WTC11 (cell line): ENCODE data around the gene MB. TPM values are rescaled to one million over a fixed set of nuclear protein-coding genes. Genes with fewer than 3 reads are reported as not detected.

Experiments
- ATAC-seq: fragments of 200-7000 bp; cut with Tn5 transposase; 2 replicates; pipeline ENCODE4 v1.10.0; 2021; ENCODE audit warnings: mild to moderate bottlenecking, moderate library complexity
- CTCF ChIA-PET: fragments of 300-600 bp; sonication (Branson Sonifier 250); formaldehyde crosslinking; loops from one replicate; lab custom pipeline; 2021; ENCODE audit warnings: antibody characterized with exemption; lab: Charles Lee
- POLR2A ChIA-PET: fragments of 350-600 bp; sonication (Branson Sonifier 250); formaldehyde crosslinking; loops from one replicate; lab custom pipeline; 2021; ENCODE audit warnings: antibody characterized with exemption; lab: Charles Lee
- DNase-seq: peaks from one replicate; pipeline ENCODE4 v3.0.0; 2021; ENCODE audit warnings: low spot score
- H3K27ac Mint-ChIP-seq: 2 replicates; pipeline ENCODE4 v1.8.0; 2021; ENCODE audit warnings: mixed read lengths
- H3K27me3 Mint-ChIP-seq: 2 replicates; pipeline ENCODE4 v1.8.0; 2021; ENCODE audit warnings: low read depth, mild to moderate bottlenecking, moderate library complexity, mixed read lengths
- H3K36me3 Mint-ChIP-seq: 2 replicates; pipeline ENCODE4 v1.8.0; 2021; ENCODE audit warnings: mixed read lengths
- H3K4me1 Mint-ChIP-seq: 2 replicates; pipeline ENCODE4 v1.8.0; 2022; ENCODE audit warnings: mixed read lengths
- H3K4me3 Mint-ChIP-seq: 2 replicates; pipeline ENCODE4 v1.8.0; 2021; ENCODE audit warnings: mild to moderate bottlenecking, moderate library complexity, mixed read lengths
- H3K9me3 Mint-ChIP-seq: 2 replicates; pipeline ENCODE4 v1.8.0; 2021; ENCODE audit warnings: mixed read lengths
- ATF6 ChIP-seq: sonication (generic); formaldehyde crosslinking; IDR thresholded peaks from 2 replicates; pipeline ENCODE4 v1.8.1; 2023; ENCODE audit warnings: mild to moderate bottlenecking, missing genetic modification reagents
- CREB1 ChIP-seq: sonication (generic); formaldehyde crosslinking; IDR thresholded peaks from 2 replicates; pipeline ENCODE4 v1.8.0; 2023; ENCODE audit warnings: mild to moderate bottlenecking, missing genetic modification reagents
- CTCF ChIP-seq: fragments of 200-600 bp; IDR thresholded peaks from 2 replicates; pipeline ENCODE4 v1.8.0; 2022; ENCODE audit warnings: antibody characterized with exemption
- ELF4 ChIP-seq: sonication (generic); formaldehyde crosslinking; IDR thresholded peaks from 2 replicates; pipeline ENCODE4 v1.8.1; 2022; ENCODE audit warnings: low read depth, mild to moderate bottlenecking, moderate library complexity, missing genetic modification reagents
- FOXP1 ChIP-seq: sonication (generic); formaldehyde crosslinking; IDR thresholded peaks from 2 replicates; pipeline ENCODE4 v1.8.0; 2022; ENCODE audit warnings: missing genetic modification reagents, mild to moderate bottlenecking, moderate library complexity, borderline replicate concordance
- GTF2I ChIP-seq: fragments of 250-450 bp; sonication (Bioruptor Pico); conservative IDR thresholded peaks from 2 replicates; pipeline ENCODE4 v1.4.0; 2021; ENCODE audit warnings: mild to moderate bottlenecking
- IRF1 ChIP-seq: sonication (generic); formaldehyde crosslinking; IDR thresholded peaks from 2 replicates; pipeline ENCODE4 v1.8.0; 2023; ENCODE audit warnings: missing genetic modification reagents
- IRF2 ChIP-seq: sonication (generic); formaldehyde crosslinking; IDR thresholded peaks from 2 replicates; pipeline ENCODE4 v1.8.0; 2022; ENCODE audit warnings: low read depth, missing genetic modification reagents, borderline replicate concordance
- MLX ChIP-seq: sonication (generic); formaldehyde crosslinking; IDR thresholded peaks from 2 replicates; pipeline ENCODE4 v1.8.1; 2023; ENCODE audit warnings: mild to moderate bottlenecking, missing genetic modification reagents, moderate library complexity
- NFATC4 ChIP-seq: fragments of 250-450 bp; sonication (Bioruptor Pico); IDR thresholded peaks from 2 replicates; pipeline ENCODE4 v1.9.0; 2021; ENCODE audit warnings: mild to moderate bottlenecking
- NR1H2 ChIP-seq: sonication (generic); formaldehyde crosslinking; IDR thresholded peaks from 2 replicates; pipeline ENCODE4 v1.9.0; 2021; ENCODE audit warnings: mild to moderate bottlenecking, moderate library complexity, missing genetic modification reagents
- NR3C1 ChIP-seq: sonication (generic); formaldehyde crosslinking; conservative IDR thresholded peaks from 2 replicates; pipeline ENCODE4 v1.8.1; 2023; ENCODE audit warnings: low read depth, mild to moderate bottlenecking, missing genetic modification reagents
- OVOL2 ChIP-seq: fragments of 250-450 bp; sonication (Bioruptor Pico); IDR thresholded peaks from 2 replicates; pipeline ENCODE4 v1.9.0; 2021; ENCODE audit warnings: mild to moderate bottlenecking, borderline replicate concordance
- RELA ChIP-seq: sonication (generic); formaldehyde crosslinking; IDR thresholded peaks from 2 replicates; pipeline ENCODE4 v1.8.1; 2022; ENCODE audit warnings: missing genetic modification reagents, mild to moderate bottlenecking, borderline replicate concordance
- RORB ChIP-seq: fragments of 250-450 bp; sonication (Bioruptor Pico); IDR thresholded peaks from 2 replicates; pipeline ENCODE4 v1.9.0; 2021; ENCODE audit warnings: mild to moderate bottlenecking
- TEAD4 ChIP-seq: sonication (generic); formaldehyde crosslinking; IDR thresholded peaks from 2 replicates; pipeline ENCODE4 v1.8.0; 2022; ENCODE audit warnings: mild to moderate bottlenecking, missing genetic modification reagents
- ZBTB21 ChIP-seq: sonication (generic); formaldehyde crosslinking; IDR thresholded peaks from 2 replicates; pipeline ENCODE4 v1.8.1; 2023; ENCODE audit warnings: mild to moderate bottlenecking, missing genetic modification reagents, borderline replicate concordance
- ZMAT4 ChIP-seq: fragments of 250-450 bp; sonication (Bioruptor Pico); IDR thresholded peaks from 2 replicates; pipeline ENCODE4 v1.9.0; 2021; ENCODE audit warnings: mild to moderate bottlenecking
- ZNF416 ChIP-seq: fragments of 250-450 bp; sonication (Bioruptor Pico); IDR thresholded peaks from 2 replicates; pipeline ENCODE4 v1.9.0; 2021; ENCODE audit warnings: mild to moderate bottlenecking, inconsistent platforms
- ZNF423 ChIP-seq: fragments of 250-450 bp; sonication (Bioruptor Pico); IDR thresholded peaks from 2 replicates; pipeline ENCODE4 v2.1.2; 2022; ENCODE audit warnings: mild to moderate bottlenecking, moderate library complexity
- ZNF532 ChIP-seq: fragments of 250-450 bp; sonication (Bioruptor Pico); IDR thresholded peaks from 2 replicates; pipeline ENCODE4 v1.9.0; 2021; ENCODE audit warnings: mild to moderate bottlenecking, borderline replicate concordance
- total RNA-seq: library from RNA; stranded (reverse); gene quantifications from 3 replicates; pipeline ENCODE4 v1.2.3, GENCODE V29; 2021
- TF ChIP-seq, protein P1 (sequence below): sonication (generic); formaldehyde crosslinking; IDR thresholded peaks from 2 replicates; pipeline ENCODE4 v1.8.1; 2023; ENCODE audit warnings: mild to moderate bottlenecking, missing genetic modification reagents
- TF ChIP-seq, protein P2 (sequence below): sonication (generic); formaldehyde crosslinking; IDR thresholded peaks from 2 replicates; pipeline ENCODE4 v1.8.0; 2022; ENCODE audit warnings: mild to moderate bottlenecking, missing genetic modification reagents

MB gene
- total RNA-seq, 1 experiment from 2014 or later: 0.50 TPM

GRCh38 chr22:35587447-35587870 lies 29.7 kb downstream of the MB start (continued):
- TF ChIP-seq ZNF423 (CRISPR knock-in tag) (no peak), RORB (CRISPR knock-in tag) (no peak), ELF4 (CRISPR knock-in tag) (no peak), IRF2 (CRISPR knock-in tag) (no peak), NR1H2 (CRISPR knock-in tag) (no peak), ZMAT4 (CRISPR knock-in tag) (no peak), CREB1 (CRISPR knock-in tag) (no peak), ZBTB21 (no peak), CTCF (no peak), GTF2I (CRISPR knock-in tag) (no peak), MLX (CRISPR knock-in tag) (no peak)

- Mint-ChIP-seq H3K27ac (no peak overlapping the region), H3K4me1 (no peaks in the 10 kb centered on the region), H3K36me3 (no peaks in the 10 kb centered on the region), H3K9me3 (no peaks in the 10 kb centered on the region), H3K4me3 (no peak overlapping the region), H3K27me3 (no peaks in the 10 kb centered on the region)
- DNase-seq (no peak), ATAC-seq (no peak)
- CTCF ChIA-PET: no interaction called here
- TF ChIP-seq, protein P1, sequence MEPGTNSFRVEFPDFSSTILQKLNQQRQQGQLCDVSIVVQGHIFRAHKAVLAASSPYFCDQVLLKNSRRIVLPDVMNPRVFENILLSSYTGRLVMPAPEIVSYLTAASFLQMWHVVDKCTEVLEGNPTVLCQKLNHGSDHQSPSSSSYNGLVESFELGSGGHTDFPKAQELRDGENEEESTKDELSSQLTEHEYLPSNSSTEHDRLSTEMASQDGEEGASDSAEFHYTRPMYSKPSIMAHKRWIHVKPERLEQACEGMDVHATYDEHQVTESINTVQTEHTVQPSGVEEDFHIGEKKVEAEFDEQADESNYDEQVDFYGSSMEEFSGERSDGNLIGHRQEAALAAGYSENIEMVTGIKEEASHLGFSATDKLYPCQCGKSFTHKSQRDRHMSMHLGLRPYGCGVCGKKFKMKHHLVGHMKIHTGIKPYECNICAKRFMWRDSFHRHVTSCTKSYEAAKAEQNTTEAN: no peak
- TF ChIP-seq ZNF532 (CRISPR knock-in tag) (no peak), ATF6 (CRISPR knock-in tag) (no peak), NR3C1 (CRISPR knock-in tag) (no peak), TEAD4 (CRISPR knock-in tag) (no peak), IRF1 (CRISPR knock-in tag) (no peak), RELA (CRISPR knock-in tag) (no peak), FOXP1 (no peak), ZBTB21 (no peak), NFATC4 (no peak), ZNF416 (no peak), ZMAT4 (CRISPR knock-in tag) (no peak), OVOL2 (CRISPR knock-in tag) (no peak)
- TF ChIP-seq, protein P2, sequence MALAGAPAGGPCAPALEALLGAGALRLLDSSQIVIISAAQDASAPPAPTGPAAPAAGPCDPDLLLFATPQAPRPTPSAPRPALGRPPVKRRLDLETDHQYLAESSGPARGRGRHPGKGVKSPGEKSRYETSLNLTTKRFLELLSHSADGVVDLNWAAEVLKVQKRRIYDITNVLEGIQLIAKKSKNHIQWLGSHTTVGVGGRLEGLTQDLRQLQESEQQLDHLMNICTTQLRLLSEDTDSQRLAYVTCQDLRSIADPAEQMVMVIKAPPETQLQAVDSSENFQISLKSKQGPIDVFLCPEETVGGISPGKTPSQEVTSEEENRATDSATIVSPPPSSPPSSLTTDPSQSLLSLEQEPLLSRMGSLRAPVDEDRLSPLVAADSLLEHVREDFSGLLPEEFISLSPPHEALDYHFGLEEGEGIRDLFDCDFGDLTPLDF (CRISPR knock-in tag): no peak
- POLR2A ChIA-PET: no interaction called here
Observed at GRCh38 chr22:35586771-35587170, 30.4 kb downstream of the MB start.
